Mucosa of rectum (tissue), 2 donors: ENCODE data around the gene TMIGD2.
"Not testable (repeated sequence)": the region's sequence is repeated elsewhere in the genome, so short reads cannot be mapped to it uniquely, and the experiment has no call there.

Experiments used
- H3K27ac ChIP-seq, 2 donors: one replicate each; pipeline ENCODE4 v1.7.0; 2013; ENCODE audit warnings: inconsistent platforms in 2 of 2, low read depth in 2 of 2, low read length in 2 of 2
- H3K27me3 ChIP-seq, 2 donors: one replicate each; pipeline ENCODE4 v1.7.0; 2013; ENCODE audit warnings: low read length in 2 of 2; ENCODE audit not compliant: control insufficient read depth in 2 of 2, insufficient read depth in 2 of 2
- H3K36me3 ChIP-seq, 2 donors: one replicate each; pipeline ENCODE4 v1.7.0; 2013; ENCODE audit warnings: low read length in 2 of 2; ENCODE audit not compliant: control insufficient read depth in 2 of 2, insufficient read depth in 2 of 2
- H3K4me1 ChIP-seq, 2 donors: one replicate each; pipeline ENCODE4 v1.7.0; 2013; ENCODE audit warnings: low read length in 2 of 2, mild to moderate bottlenecking in 1 of 2; ENCODE audit not compliant: control insufficient read depth in 2 of 2, insufficient read depth in 2 of 2
- H3K4me3 ChIP-seq, 2 donors: one replicate each; pipeline ENCODE4 v1.7.0; 2013; ENCODE audit warnings: low read length in 2 of 2
- H3K9ac ChIP-seq, 2 donors: one replicate each; pipeline ENCODE4 v1.7.0; 2013; ENCODE audit warnings: low read length in 2 of 2, low read depth in 1 of 2, mild to moderate bottlenecking in 1 of 2
- H3K9me3 ChIP-seq, 2 donors: one replicate each; pipeline ENCODE4 v1.7.0; 2013; ENCODE audit warnings: low read length in 2 of 2; ENCODE audit not compliant: control insufficient read depth in 2 of 2
- donor health status: healthy.
- donor health status: Normal muscosa, but diverticular disease.

TMIGD2 gene

DNA sequence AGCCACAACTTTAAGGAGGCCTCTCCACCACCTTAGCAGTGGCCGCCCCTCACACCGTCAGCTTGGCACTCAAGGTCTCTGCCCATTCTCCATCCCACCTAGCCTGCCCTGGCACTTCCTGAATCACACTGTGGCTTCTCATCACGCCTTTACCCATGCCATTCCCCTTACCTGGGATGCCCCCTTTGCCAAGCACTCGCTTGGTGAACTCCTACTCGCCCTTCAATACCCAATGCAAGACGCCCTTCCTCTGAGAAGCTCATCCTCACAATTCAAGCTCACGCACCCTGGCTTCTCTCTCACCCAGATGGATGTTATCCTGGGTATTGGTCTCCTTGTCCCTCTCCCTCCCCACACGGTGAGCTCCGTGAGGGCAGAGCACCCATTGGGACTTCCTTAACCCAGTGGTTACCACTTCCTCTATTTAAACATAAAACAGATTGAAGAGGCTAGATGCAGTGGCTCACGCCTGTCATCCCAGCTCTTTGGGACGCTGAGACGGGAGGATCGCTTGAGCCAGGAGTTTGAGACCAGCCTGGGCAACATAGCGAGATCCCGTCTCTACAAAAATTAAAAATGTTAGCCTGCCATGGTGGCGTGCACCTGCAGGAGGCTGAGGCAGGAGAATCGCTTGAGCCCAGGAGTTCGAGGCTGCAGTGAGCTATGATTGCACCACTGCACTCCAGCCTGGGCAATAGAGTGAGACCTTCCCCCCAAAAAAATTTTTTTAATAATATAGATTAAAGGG, 35.8 kb downstream of the TMIGD2 start:
- Histone ChIP-seq H3K27ac (no peak overlapping the region), H3K9ac (no peak overlapping the region), H3K36me3 (peaks cover 20 to 40% of the 10 kb centered on the region in 2 donors), H3K4me3 (no peak overlapping the region), H3K27me3 (no peaks in the 10 kb centered on the region), H3K4me1 (peaks cover 10 to 17% of the 10 kb centered on the region in 2 donors), H3K9me3 (no peaks in the 10 kb centered on the region)

DNA sequence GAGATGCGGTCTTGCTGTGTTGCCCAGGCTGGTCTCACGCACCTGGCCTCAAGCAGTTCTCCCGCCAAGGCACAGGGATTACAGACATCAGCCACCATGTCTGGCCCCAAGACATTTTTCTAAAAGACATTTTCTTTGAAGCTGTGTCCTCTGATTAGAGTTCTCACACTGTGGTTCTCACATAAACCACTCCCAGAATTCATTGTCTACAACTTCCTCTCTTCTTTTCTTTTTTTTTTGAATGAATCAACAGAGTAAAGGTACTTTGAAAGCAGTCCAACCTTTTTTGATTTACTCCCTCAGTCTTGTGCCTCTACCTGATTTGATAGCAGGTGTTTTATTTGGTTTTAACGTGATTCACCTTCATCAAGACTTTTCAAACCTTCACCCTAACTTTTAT, 37.4 kb downstream of the TMIGD2 start:
- Histone ChIP-seq H3K9me3 (no peaks in the 10 kb centered on the region), H3K9ac (no peak overlapping the region), H3K27me3 (no peaks in the 10 kb centered on the region), H3K36me3 (peaks cover 24 to 44% of the 10 kb centered on the region in 2 donors), H3K4me3 (no peak overlapping the region), H3K27ac (no peak overlapping the region), H3K4me1 (peaks cover 10 to 17% of the 10 kb centered on the region in 2 donors)

DNA sequence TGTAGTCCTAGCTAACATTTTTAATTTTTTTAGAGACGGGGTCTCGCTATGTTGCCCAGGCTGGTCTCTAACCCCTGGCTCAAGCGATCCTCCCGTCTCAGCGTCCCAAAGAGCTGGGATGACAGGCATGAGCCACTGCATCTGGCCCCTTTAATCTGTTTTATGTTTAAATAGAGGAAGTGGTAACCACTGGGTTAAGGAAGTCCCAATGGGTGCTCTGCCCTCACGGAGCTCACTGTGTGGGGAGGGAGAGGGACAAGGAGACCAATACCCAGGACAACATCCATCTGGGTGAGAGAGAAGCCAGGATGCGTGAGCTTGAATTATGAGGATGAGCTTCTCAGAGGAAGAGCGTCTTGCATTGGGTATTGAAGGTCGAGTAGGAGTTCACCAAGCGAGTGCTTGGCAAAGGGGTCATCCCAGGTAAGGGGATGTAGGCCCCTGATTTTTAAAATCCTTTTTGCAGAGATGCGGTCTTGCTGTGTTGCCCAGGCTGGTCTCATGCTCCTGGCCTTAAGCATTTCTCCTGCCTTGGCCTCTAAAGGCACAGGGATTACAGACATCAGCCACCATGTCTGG, 41.5 kb downstream of the TMIGD2 start:
- Histone ChIP-seq H3K36me3 (peaks cover 26 to 43% of the 10 kb centered on the region in 2 donors), H3K9me3 (no peaks in the 10 kb centered on the region), H3K27ac (no peak overlapping the region), H3K4me3 (no peak overlapping the region), H3K27me3 (no peaks in the 10 kb centered on the region), H3K4me1 (no peaks in the 10 kb centered on the region), H3K9ac (no peak overlapping the region)

DNA sequence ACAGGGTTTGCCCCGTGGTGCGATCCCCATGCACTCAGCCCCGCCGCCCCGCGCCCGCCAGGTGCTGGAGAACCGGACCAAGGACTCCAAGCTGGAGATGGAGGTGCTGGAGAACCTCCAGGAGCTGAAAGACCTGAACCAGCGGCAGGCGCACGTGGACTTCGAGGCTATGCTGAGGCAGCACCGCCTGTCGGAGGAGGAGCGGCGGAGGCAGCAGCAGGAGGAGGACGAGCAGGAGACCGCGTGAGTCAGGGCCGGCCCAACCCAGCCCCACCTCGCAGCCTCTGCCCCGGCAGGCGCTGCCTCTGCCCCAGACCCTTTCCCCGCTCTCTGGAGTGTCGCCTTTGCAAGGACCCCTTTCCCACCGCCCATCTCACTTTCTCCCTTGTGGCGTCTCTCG, 44.0 kb downstream of the TMIGD2 start:
- Histone ChIP-seq H3K27me3 (no peaks in the 10 kb centered on the region), H3K9ac (no peak overlapping the region), H3K4me1 (no peaks in the 10 kb centered on the region), H3K27ac (no peak overlapping the region), H3K4me3 (no peak overlapping the region), H3K9me3 (no peaks in the 10 kb centered on the region), H3K36me3 (peaks cover 38 to 54% of the 10 kb centered on the region in 2 donors)

DNA sequence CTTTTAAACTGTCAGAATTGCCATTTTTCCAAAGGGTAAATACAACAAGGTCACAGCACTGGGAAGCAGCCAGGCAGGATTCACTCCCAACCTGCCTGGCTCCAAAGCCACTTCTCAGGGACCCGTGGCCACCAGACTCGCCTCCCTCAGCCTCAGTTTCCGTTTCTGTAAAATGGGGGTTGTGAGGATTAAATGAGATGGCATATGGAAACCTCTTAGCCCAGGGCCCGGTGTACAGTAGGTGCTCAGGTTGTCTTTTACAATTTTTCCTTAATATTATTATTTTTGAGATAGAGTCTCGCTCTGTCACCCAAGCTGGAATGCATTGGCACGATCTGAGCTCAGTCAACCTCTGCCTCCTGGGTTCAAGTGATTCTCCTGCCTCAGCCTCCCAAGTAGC, 45.2 kb downstream of the TMIGD2 start:
- no peak overlapping the region for H3K27ac ChIP-seq
- H3K4me1 ChIP-seq: no peaks in the 10 kb centered on the region
- no peak overlapping the region for H3K9ac ChIP-seq
- H3K27me3 ChIP-seq: no peaks in the 10 kb centered on the region
- peaks cover 34 to 55% of the 10 kb centered on the region in 2 donors for H3K36me3 ChIP-seq
- no peak overlapping the region for H3K4me3 ChIP-seq
- no peaks in the 10 kb centered on the region for H3K9me3 ChIP-seq

DNA sequence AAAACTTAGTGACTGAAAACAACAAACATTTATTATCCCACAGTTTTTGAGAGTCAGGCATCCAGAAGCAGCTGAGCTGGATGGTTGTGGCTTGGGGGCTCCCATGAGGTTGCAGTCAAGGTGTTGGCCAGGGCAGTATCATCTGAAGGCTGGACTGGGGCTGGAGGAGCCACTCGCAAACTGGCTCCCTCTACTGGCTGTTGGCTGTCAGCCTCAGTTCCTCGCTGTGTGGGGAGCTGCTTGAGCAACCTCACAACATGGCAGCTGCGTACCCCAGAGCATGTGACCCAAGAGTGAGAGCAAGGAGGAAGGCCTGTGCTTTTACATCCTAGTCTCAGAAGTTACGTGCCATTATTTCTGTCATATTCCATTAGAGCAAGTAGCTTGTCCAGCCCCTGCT, 45.6 kb downstream of the TMIGD2 start:
- Histone ChIP-seq H3K9me3 (no peaks in the 10 kb centered on the region), H3K27me3 (no peaks in the 10 kb centered on the region), H3K36me3 (peaks cover 34 to 55% of the 10 kb centered on the region in 2 donors), H3K4me3 (no peak overlapping the region), H3K27ac (no peak overlapping the region), H3K9ac (no peak overlapping the region), H3K4me1 (no peaks in the 10 kb centered on the region)

DNA sequence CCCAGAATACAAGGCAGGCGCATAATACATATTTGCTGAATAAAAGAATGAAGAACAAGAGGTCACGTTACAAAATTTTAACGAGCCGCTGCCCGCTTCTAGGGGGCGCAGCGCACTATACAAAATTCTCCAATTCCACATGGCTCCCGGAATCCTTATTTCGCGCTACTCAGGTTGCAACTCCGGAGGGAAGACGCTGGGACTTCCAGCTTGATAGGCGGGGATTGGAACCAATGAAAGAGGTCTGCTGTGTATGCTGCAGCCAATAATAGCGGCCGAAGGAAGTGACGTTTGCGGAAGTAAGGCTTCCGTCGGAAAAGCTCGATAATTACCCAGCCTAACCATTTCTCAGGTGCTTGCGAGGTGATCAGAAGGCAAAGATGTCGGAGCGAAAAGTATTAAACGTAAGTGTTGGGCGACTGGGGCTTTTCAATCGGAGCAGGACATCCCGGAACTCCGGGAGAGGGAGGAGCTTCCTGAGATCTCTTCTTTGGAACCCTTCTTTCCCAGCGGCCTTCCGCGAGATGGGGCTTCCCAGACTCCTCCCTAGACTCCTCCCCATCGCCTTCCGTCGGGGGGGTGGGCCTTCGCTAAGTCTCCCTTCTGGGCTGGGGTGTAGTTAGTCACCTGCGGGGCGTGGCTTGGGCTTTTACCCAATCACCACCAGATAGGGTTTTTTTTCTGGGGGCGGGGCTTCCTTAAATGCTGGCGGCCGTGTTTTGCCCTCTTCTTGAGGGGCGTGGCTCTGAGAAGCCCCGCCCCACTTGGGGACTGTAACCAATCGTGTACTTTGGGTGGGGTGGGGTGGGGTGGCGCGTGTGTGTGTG, 55.2 kb downstream of the TMIGD2 start, which contains the start of gene YJU2:
YJU2 (plus strand) TSS at position 314 of the 827 bp plus-strand sequence; CDS start at position 381, 67 bp downstream.
- H3K36me3 ChIP-seq: peaks cover 18 to 32% of the 10 kb centered on the region in 2 donors
- H3K27ac ChIP-seq: peak within 1 kb of the TSS; percentile 93 to 97
- H3K27me3 ChIP-seq: no peaks in the 10 kb centered on the region
- peaks cover under 1 to 1% of the 10 kb centered on the region in 2 donors for H3K9me3 ChIP-seq
- H3K9ac ChIP-seq: peak within 1 kb of the TSS; percentile 86 to 92
- peaks cover 6% of the 10 kb centered on the region in 2 donors for H3K4me1 ChIP-seq
- peak within 1 kb of the TSS; percentile 89 to 96 for H3K4me3 ChIP-seq

DNA sequence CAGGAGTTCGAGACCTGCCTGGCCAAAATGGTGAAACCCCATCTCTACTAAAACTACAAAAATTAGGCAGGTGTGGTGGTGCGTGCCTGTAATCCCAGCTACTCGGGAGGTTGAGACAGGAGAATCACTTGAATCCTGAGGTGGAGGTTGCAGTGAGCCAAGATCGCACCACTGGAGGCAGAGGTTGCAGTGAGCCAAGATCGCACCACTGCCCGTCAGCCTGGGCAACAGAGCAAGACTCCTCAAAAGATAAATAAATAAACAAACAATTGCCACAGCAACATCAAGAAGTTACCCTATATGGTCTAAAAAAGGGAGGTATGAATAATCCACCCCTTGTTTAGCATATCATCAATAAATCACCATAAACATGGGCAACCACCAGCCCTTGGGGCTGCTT, 56.3 kb downstream of the TMIGD2 start:
- peaks cover 15 to 23% of the 10 kb centered on the region in 2 donors for H3K36me3 ChIP-seq
- H3K9ac ChIP-seq, H3K4me1 ChIP-seq, H3K27me3 ChIP-seq, H3K27ac ChIP-seq, H3K4me3 ChIP-seq, H3K9me3 ChIP-seq: not testable (repeated sequence)
